SK-N-SH (cell line): ENCODE measurements around the gene RICTOR. TPM values are rescaled to one million over a fixed set of nuclear protein-coding genes. Genes with fewer than 3 reads are reported as not detected.
A peak's percentile ranks its signal among the peaks of the same experiment; 100 is the strongest.

ENCODE experiments used
- CTCF ChIA-PET: fragments of 300-600, 350-600 bp; formaldehyde crosslinking; extraction: SDS; loops from one replicate; lab custom pipeline; 2021; lab: Yijun Ruan, JAX
- POLR2A ChIA-PET: fragments of 350-600 bp; sonication (Branson Sonifier 250); formaldehyde crosslinking; extraction: SDS; loops from one replicate; lab custom pipeline; 2020; ENCODE audit warnings: antibody characterized with exemption, inconsistent platforms; lab: Yijun Ruan, JAX
- DNase-seq: peaks from one replicate; pipeline ENCODE4 v3.0.0; 2012
- H2AFZ ChIP-seq: fragments of 200-600 bp; sonication (generic); 2 replicates; pipeline ENCODE4 v1.8.1; 2016; ENCODE audit warnings: antibody characterized with exemption, mild to moderate bottlenecking, low read depth
- H3F3A ChIP-seq: fragments of 200-600 bp; sonication (generic); replicated peaks from 2 replicates; pipeline ENCODE3; 2016; ENCODE audit warnings: antibody characterized with exemption, mild to moderate bottlenecking; ENCODE audit not compliant: insufficient read depth
- H3K27ac ChIP-seq, 2 experiments: fragments of 200-500 bp in 1 of 2; fragments of 200-600 bp in 1 of 2; sonication (Bioruptor generic) in 1 of 2; sonication (generic), shearing (Covaris generic) in 1 of 2; 2 replicates each; pipeline versions ENCODE4 v1.5.1 to v1.6.1; 2014 to 2016; ENCODE audit warnings: low read depth in 2 of 2, inconsistent platforms in 1 of 2, low read length in 1 of 2, mild to moderate bottlenecking in 1 of 2, mixed read lengths in 1 of 2
- H3K27me3 ChIP-seq: fragments of 200-600 bp; sonication (generic), shearing (Covaris generic); 2 replicates; pipeline ENCODE4 v1.6.1; 2016; ENCODE audit warnings: mixed run types; ENCODE audit not compliant: insufficient read depth
- H3K36me3 ChIP-seq, 2 experiments: fragments of 200-500 bp in 1 of 2; fragments of 200-600 bp in 1 of 2; sonication (Bioruptor generic) in 1 of 2; sonication (generic) in 1 of 2; replicated peaks in 1 of 2; 2 replicates each; pipeline versions ENCODE3 to v1.5.1; 2014 to 2016; ENCODE audit warnings: low read length in 1 of 2, mild to moderate bottlenecking in 1 of 2; ENCODE audit not compliant: insufficient read depth in 2 of 2, control insufficient read depth in 1 of 2
- H3K4me1 ChIP-seq, 2 experiments: fragments of 200-500 bp in 1 of 2; fragments of 200-600 bp in 1 of 2; sonication (Bioruptor generic) in 1 of 2; sonication (generic), shearing (Covaris generic) in 1 of 2; 2 replicates each; pipeline versions ENCODE4 v1.5.1 to v1.6.1; 2014 to 2016; ENCODE audit warnings: low read depth in 1 of 2, low read length in 1 of 2, mixed run types in 1 of 2; ENCODE audit not compliant: insufficient read depth in 2 of 2, control insufficient read depth in 1 of 2
- H3K4me2 ChIP-seq: fragments of 200-600 bp; sonication (generic), shearing (Covaris generic); 2 replicates; pipeline ENCODE4 v1.6.1; 2017; ENCODE audit warnings: mixed run types
- H3K4me3 ChIP-seq, 2 experiments: fragments of 200-500 bp in 1 of 2; fragments of 200-600 bp in 1 of 2; sonication (Bioruptor generic) in 1 of 2; sonication (generic), shearing (Covaris generic) in 1 of 2; 2 replicates each; pipeline versions ENCODE4 v1.5.1 to v1.8.1; 2014 to 2016; ENCODE audit warnings: low read depth in 2 of 2, inconsistent platforms in 1 of 2, low read length in 1 of 2, mild to moderate bottlenecking in 1 of 2, mixed read lengths in 1 of 2, moderate library complexity in 1 of 2
- H3K79me2 ChIP-seq: fragments of 200-600 bp; sonication (generic); 2 replicates; pipeline ENCODE4 v1.8.1; 2017; ENCODE audit warnings: mild to moderate bottlenecking; ENCODE audit not compliant: insufficient read depth
- H3K9ac ChIP-seq: fragments of 200-600 bp; sonication (generic); 2 replicates; pipeline ENCODE4 v1.6.1; 2017; ENCODE audit warnings: mixed run types
- H3K9me2 ChIP-seq: fragments of 200-600 bp; sonication (generic); 2 replicates; pipeline ENCODE4 v1.6.1; 2017; ENCODE audit warnings: mixed run types
- H3K9me3 ChIP-seq: fragments of 200-600 bp; sonication (generic); 2 replicates; pipeline ENCODE4 v1.6.1; 2017; ENCODE audit warnings: mixed run types, mild to moderate bottlenecking, moderate library complexity
- H4K20me1 ChIP-seq: fragments of 200-600 bp; sonication (generic); 2 replicates; pipeline ENCODE4 v1.6.1; 2017; ENCODE audit warnings: mild to moderate bottlenecking, mixed run types; ENCODE audit not compliant: insufficient read depth
- CTCF ChIP-seq: fragments of 200-600 bp; sonication (generic); IDR thresholded peaks from 2 replicates; pipeline ENCODE4 v1.6.1; 2017; ENCODE audit warnings: antibody characterized with exemption, mild to moderate bottlenecking, moderate library complexity
- EP300 ChIP-seq, 2 experiments: IDR thresholded peaks; 2 replicates each; pipeline versions ENCODE4 v1.4.0 to v1.6.1; 2012; ENCODE audit warnings: borderline replicate concordance in 1 of 2, low read depth in 1 of 2, low read length in 1 of 2
- GATA2 ChIP-seq: sonication (generic); formaldehyde crosslinking; IDR thresholded peaks from 2 replicates; pipeline ENCODE4 v1.5.0; 2020; ENCODE audit warnings: mild to moderate bottlenecking, missing genetic modification reagents
- MEF2A ChIP-seq: IDR thresholded peaks from 2 replicates; pipeline ENCODE4 v1.4.0; 2012; ENCODE audit warnings: low read depth, borderline replicate concordance
- MXI1 ChIP-seq: IDR thresholded peaks from 2 replicates; pipeline ENCODE4 v1.6.1; 2012; ENCODE audit warnings: mild to moderate bottlenecking, low read depth, low read length, improper control_type of control experiment
- NRF1 ChIP-seq: IDR thresholded peaks from 2 replicates; pipeline ENCODE4 v1.6.1; 2012; ENCODE audit warnings: low read depth, mild to moderate bottlenecking, low read length
- POLR2AphosphoS5 ChIP-seq: IDR thresholded peaks from 2 replicates; pipeline ENCODE4 v1.6.1; 2012; ENCODE audit warnings: low read depth, low read length
- RAD21 ChIP-seq: IDR thresholded peaks from 2 replicates; pipeline ENCODE4 v1.6.1; 2012; ENCODE audit warnings: mild to moderate bottlenecking, low read length
- REST ChIP-seq: IDR thresholded peaks from 2 replicates; pipeline ENCODE4 v1.6.1; 2012; ENCODE audit warnings: mild to moderate bottlenecking, low read depth, low read length, moderate library complexity
- RFX5 ChIP-seq: IDR thresholded peaks from 2 replicates; pipeline ENCODE4 v1.6.1; 2012; ENCODE audit warnings: mild to moderate bottlenecking, improper control_type of control experiment, low read length
- RXRA ChIP-seq: IDR thresholded peaks from 2 replicates; pipeline ENCODE4 v1.4.0; 2012; ENCODE audit warnings: low read depth, mild to moderate bottlenecking, borderline replicate concordance
- SIN3A ChIP-seq: IDR thresholded peaks from 2 replicates; pipeline ENCODE4 v1.6.1; 2012; ENCODE audit warnings: low read depth, mild to moderate bottlenecking, low read length, moderate library complexity, borderline replicate concordance
- SMC3 ChIP-seq: IDR thresholded peaks from 2 replicates; pipeline ENCODE4 v1.6.1; 2012; ENCODE audit warnings: low read depth, low read length, improper control_type of control experiment
- TAF1 ChIP-seq: IDR thresholded peaks from 2 replicates; pipeline ENCODE4 v1.6.1; 2012; ENCODE audit warnings: low read depth, mild to moderate bottlenecking, low read length, moderate library complexity, borderline replicate concordance
- WGBS: methylation state at CpG from one replicate; pipeline ENCODE4 v1.1.6; 2017; ENCODE audit warnings: low lambda C conversion rate; 5-methylcytosine and 5-hydroxymethylcytosine counted together
- polyA plus RNA-seq, 3 experiments: library from polyadenylated mRNA; depleted of rRNA; stranded (reverse); fragments of >200 nt; gene quantifications; 2 replicates each; pipeline ENCODE4 v1.2.3, GENCODE V29; 2012
- TF ChIP-seq, protein P1 (sequence below): fragments of 150-350 bp; IDR thresholded peaks from 2 replicates; pipeline ENCODE4 v1.6.1; 2017; ENCODE audit warnings: antibody characterized with exemption, low read length, low read depth, borderline replicate concordance

The RICTOR gene
- polyA plus RNA-seq, 1 of the 3 experiments (the other 2 are of a cell fraction): 1.6 TPM

DNA sequence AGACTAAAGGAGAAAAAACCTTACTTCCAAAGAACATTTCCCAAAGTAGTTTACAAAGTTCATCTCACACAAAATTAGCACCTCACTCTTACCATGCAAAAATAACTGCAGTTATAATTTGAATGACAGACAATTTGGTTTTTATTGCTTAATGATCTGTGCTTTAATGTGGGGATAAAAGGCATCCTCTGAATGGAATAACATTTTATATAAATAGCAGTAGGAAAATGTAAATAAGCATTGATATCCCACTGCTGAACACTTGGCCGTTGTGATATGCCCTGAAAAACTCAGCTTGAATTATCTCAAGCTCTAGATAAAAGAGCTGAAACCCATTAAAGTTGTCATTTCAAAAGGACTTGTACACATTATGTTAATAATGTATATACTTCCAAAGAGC is 135.2 kb downstream of the RICTOR start:
- Histone ChIP-seq H3K27ac (peak overlapping the region in 1 of 2 experiments; percentile 50; a peak in 2 of 4 replicates), H3K36me3 (peaks cover 53 to 65% of the 10 kb centered on the region in 2 experiments), H2AFZ (no peak overlapping the region), H3K4me1 (peaks cover 0 to 11% of the 10 kb centered on the region in 2 experiments; a peak in 1 of 4 replicates), H3K9me3 (no peaks in the 10 kb centered on the region), H4K20me1 (no peaks in the 10 kb centered on the region), H3K79me2 (no peaks in the 10 kb centered on the region), H3K9me2 (no peaks in the 10 kb centered on the region), H3K9ac (no peak overlapping the region), H3K27me3 (no peaks in the 10 kb centered on the region), H3K4me3 (no peak overlapping the region), H3K4me2 (peak overlapping the region; percentile 3; the same call in 1 of the 2 replicates), H3F3A (peaks cover 22% of the 10 kb centered on the region)
- ChIA-PET POLR2A (no interaction called here), CTCF (interaction anchor here (0.8 to 2.0 kb wide), 3 partner anchors 17 to 746 kb away, joined by 3 to 5 read pairs (median 4); no protein-coding TSS in a partner anchor)
- WGBS: 97% methylated on average over 1 of the region's 1 CpG
- TF ChIP-seq SMC3: no peak
- no peak for TF ChIP-seq MXI1
- no peak for TF ChIP-seq POLR2AphosphoS5
- TF ChIP-seq, protein P1, sequence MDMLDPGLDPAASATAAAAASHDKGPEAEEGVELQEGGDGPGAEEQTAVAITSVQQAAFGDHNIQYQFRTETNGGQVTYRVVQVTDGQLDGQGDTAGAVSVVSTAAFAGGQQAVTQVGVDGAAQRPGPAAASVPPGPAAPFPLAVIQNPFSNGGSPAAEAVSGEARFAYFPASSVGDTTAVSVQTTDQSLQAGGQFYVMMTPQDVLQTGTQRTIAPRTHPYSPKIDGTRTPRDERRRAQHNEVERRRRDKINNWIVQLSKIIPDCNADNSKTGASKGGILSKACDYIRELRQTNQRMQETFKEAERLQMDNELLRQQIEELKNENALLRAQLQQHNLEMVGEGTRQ: no peak
- no peak for TF ChIP-seq GATA2 (CRISPR knock-in tag)
- no peak for TF ChIP-seq REST
- TF ChIP-seq RAD21: no peak
- TF ChIP-seq MEF2A: no peak
- no peak for TF ChIP-seq TAF1
- TF ChIP-seq RXRA: no peak
- TF ChIP-seq NRF1: no peak
- no peak for TF ChIP-seq SIN3A
- no peak for TF ChIP-seq EP300 (IDR thresholded peaks at IDR 0.05; ENCODE audit: borderline replicate concordance in 1 of 2, low read depth in 1 of 2, low read length in 1 of 2)
- no peak for TF ChIP-seq CTCF
- TF ChIP-seq RFX5: no peak
- no peak for DNase-seq
